ENCODE results near the gene PIP.
"Not testable (repeated sequence)": the region's sequence is repeated elsewhere in the genome, so short reads cannot be mapped to it uniquely, and the experiment has no call there.

The PIP gene

GRCh38 chr7:143180771-143181170, 48.9 kb downstream of the PIP start:
- DNase-seq = not testable (repeated sequence)

- no peak for DNase-seq
These were observed 49.5 kb downstream of the PIP start for GRCh38 chr7:143181349-143181748.

GRCh38 chr7:143183024-143183423, 51.1 kb downstream of the PIP start, which contains the start of gene TAS2R39:
TSS of gene TAS2R39 (plus strand) at chr7:143183419. CDS start at chr7:143183419, 0 bp downstream.
- no peak for DNase-seq

- no peak for DNase-seq
These were observed 53.7 kb downstream of the PIP start for GRCh38 chr7:143185551-143185950.

GRCh38 chr7:143188994-143189393, 57.1 kb downstream of the PIP start:
- DNase-seq = no peak
